ENCODE data around the gene TXN. TPM values are rescaled to one million over a fixed set of nuclear protein-coding genes. Genes with fewer than 3 reads are reported as not detected.
A peak's percentile ranks its signal among the peaks of the same experiment; 100 is the strongest.
"Not testable (repeated sequence)": the region's sequence is repeated elsewhere in the genome, so short reads cannot be mapped to it uniquely, and the experiment has no call there.

Gene TXN
- total RNA-seq, 1 donor from 2014 or later = 205 TPM

DNA sequence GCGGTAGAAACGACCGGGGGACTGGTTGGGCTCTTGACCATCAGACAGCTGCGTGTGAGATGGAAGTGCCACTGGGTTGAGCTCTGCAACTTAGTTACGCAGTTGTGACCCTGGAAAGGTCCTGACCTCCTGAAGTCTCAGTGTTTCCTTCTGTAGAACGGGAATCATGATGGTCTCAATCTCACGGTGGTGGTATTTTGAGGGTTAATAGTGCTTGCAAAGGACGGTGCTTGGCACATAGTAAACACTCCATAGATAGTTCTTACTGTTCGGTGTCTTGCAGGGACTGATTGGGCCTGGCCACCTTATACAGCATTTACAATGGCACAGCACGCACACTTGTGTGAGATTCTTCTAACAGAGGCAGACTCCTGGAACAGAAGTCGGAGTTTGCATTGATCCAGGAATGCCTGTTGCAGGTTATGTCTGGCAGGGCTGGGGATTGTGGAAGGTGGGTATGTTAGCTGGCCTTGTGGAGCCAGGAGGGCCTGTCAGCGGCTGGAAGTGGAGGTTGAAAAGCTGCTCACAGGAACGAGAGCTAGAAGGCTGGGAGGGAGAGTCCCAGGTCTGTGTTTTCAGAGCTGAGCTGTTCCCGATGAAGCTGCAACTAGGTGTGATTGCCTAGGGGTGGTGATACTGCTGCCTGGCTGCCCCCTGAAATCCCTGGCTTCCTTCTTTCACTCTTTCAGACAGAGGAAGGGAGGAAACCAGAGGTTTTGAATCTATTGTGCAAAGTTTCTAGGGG lies 962 bp upstream of the TXN start:
- Mint-ChIP-seq H3K4me1 (ENCODE audit: unreplicated experiment) (peaks cover 40% of the 10 kb centered on the region), H3K4me3 (peak overlapping the region; percentile 97), H3K36me3 (peaks cover 4% of the 10 kb centered on the region), H3K27me3 (peaks cover 4% of the 10 kb centered on the region), H3K9me3 (no peaks in the 10 kb centered on the region), H3K27ac (peak overlapping the region; percentile 93)
- TF ChIP-seq, protein P1, sequence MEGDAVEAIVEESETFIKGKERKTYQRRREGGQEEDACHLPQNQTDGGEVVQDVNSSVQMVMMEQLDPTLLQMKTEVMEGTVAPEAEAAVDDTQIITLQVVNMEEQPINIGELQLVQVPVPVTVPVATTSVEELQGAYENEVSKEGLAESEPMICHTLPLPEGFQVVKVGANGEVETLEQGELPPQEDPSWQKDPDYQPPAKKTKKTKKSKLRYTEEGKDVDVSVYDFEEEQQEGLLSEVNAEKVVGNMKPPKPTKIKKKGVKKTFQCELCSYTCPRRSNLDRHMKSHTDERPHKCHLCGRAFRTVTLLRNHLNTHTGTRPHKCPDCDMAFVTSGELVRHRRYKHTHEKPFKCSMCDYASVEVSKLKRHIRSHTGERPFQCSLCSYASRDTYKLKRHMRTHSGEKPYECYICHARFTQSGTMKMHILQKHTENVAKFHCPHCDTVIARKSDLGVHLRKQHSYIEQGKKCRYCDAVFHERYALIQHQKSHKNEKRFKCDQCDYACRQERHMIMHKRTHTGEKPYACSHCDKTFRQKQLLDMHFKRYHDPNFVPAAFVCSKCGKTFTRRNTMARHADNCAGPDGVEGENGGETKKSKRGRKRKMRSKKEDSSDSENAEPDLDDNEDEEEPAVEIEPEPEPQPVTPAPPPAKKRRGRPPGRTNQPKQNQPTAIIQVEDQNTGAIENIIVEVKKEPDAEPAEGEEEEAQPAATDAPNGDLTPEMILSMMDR (conservative IDR thresholded peaks at IDR 0.05) = no peak
- DNase-seq (ENCODE audit: extremely low spot score, unreplicated experiment) = no peak

DNA sequence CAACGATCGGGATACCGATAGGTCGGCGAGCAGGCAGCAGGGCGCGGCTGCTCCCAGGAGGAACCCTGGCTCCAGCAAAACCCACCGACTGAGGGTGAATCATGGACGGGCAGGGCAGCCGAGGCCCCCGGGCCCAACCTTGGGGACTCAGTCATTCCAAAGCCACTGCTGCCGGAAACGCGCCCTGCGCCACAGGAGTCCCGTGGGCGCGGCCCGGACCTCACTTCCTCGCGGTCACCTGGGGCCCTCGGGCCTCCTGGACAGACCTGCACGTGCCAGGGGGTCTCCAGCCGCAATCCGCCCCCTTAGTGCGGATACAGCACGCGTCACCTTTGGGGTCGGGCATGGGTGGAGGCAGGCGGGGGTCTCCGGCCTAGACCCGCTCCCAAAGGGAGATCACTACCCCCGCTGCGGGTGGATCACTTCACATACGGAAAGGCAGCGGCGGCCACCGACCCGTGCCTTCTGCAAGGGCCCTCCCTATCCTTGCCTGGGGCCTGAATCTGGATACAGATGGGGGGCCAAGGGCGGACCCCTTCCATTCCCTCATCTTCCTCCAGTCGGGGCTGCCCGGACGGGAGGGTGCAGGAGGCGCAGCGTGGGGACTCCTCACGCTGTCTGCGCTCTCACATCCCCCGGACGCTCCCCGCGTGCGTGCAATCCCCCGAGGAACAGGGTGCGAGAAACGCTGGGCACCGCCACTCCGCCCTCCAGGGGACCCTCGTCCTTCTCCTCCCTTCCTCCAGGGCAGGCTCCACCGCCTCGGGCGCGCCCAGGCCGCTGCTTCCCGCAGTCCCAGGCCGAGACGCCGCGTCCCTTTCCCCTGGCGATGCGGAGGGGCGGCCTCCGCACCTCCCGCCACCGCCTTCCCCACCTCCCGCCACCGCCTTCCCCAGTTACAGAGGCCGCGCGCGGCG lies 586 bp downstream of the TXN start:
- Mint-ChIP-seq H3K36me3 (peaks cover 4% of the 10 kb centered on the region), H3K27me3 (peaks cover 4% of the 10 kb centered on the region), H3K9me3 (no peaks in the 10 kb centered on the region), H3K4me1 (ENCODE audit: unreplicated experiment) (peaks cover 36% of the 10 kb centered on the region), H3K27ac (peak overlapping the region; percentile 93), H3K4me3 (peak overlapping the region; percentile 97)
- TF ChIP-seq, protein P1 (conservative IDR thresholded peaks at IDR 0.05) = no peak
- DNase-seq (ENCODE audit: extremely low spot score, unreplicated experiment) = peak; percentile 72

DNA sequence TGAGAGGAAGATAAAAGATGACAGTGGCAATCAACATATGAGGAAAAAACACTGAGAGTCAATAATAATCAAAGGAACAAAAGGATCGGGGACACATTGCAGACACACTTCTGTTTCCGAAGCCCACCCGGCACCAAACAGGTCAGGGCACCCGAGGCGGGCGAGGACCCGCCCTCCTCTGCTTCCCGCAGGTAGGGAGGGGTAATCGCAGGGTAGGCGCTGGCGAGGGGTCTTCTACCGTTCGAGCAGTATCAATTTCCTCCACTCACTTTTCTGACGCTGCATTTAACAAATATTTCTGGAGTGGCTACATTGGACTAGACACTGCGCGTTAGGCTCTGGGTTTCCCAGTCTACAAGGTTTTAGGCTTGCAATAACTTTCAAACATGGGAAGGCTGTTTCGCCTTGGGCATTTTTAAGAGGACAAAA lies 1.3 kb downstream of the TXN start:
- DNase-seq (ENCODE audit: extremely low spot score, unreplicated experiment) = no peak
- peaks cover 4% of the 10 kb centered on the region for H3K27me3 Mint-ChIP-seq
- TF ChIP-seq, protein P1 (conservative IDR thresholded peaks at IDR 0.05) = no peak

DNA sequence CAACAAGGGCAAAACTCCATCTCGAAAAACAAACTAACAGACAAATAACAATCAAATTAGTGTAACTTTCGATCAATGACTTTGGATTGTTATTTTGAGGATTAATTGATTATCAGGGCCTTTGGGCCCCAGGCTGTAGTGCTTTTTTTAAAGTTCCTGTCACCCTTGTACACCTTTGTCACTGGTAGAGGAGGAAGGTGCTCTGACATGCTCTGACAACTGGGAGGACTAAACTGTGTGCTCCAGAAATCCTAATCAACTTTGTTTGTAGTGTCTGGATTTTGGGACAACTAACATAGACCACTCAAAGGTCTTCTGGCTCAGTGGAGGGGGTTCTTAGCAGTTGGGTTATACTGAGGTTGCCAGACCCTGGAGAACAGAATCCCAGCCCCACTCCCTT lies 1.8 kb downstream of the TXN start:
- Mint-ChIP-seq H3K36me3 (peaks cover 8% of the 10 kb centered on the region), H3K4me1 (ENCODE audit: unreplicated experiment) (peaks cover 36% of the 10 kb centered on the region), H3K9me3 (no peaks in the 10 kb centered on the region), H3K27ac (peak overlapping the region; percentile 84), H3K27me3 (peaks cover 4% of the 10 kb centered on the region), H3K4me3 (peak overlapping the region; percentile 97)
- no peak for DNase-seq (ENCODE audit: extremely low spot score, unreplicated experiment)
- TF ChIP-seq, protein P1 (conservative IDR thresholded peaks at IDR 0.05) = no peak

More for the DNA sequence above, 1.3 kb downstream of the TXN start:
- Mint-ChIP-seq H3K4me3 (peak overlapping the region; percentile 97), H3K4me1 (ENCODE audit: unreplicated experiment) (peaks cover 36% of the 10 kb centered on the region), H3K27ac (peak overlapping the region; percentile 84), H3K9me3 (no peaks in the 10 kb centered on the region), H3K36me3 (peaks cover 8% of the 10 kb centered on the region)

DNA sequence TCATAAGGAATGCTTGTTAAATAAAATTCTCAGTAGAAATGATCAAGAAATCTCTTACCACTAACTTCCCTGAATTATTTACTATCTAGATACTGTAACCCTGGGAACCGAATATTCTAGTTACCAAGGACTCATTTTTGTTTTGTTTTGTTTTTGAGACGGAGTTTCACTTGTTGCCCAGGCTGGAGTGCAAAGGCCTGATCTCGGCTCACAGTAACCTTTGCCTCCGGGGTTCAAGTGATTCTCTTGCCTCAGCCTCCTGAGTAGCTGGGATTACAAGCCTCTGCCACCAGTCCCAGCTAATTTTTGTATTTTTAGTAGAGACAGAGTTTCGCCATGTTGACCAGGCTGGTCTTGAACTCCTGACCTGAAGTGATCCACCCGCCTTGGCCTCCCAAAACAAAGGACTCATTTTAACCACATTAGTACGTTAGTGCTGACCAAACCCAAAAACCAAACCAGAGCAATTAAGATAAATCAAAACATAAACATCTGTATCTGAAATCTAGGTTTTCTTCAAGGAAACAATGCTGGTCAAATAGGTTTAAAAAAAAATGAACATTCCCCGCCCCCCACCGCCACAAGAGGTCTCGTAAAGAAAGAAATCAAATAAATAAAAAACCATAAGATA lies 3.7 kb downstream of the TXN start:
- Mint-ChIP-seq H3K9me3 (no peaks in the 10 kb centered on the region), H3K27ac (peak overlapping the region; percentile 72), H3K27me3 (peaks cover 4% of the 10 kb centered on the region), H3K4me3 (peak overlapping the region; percentile 97), H3K36me3 (peaks cover 17% of the 10 kb centered on the region), H3K4me1 (ENCODE audit: unreplicated experiment) (peaks cover 35% of the 10 kb centered on the region)
- DNase-seq (ENCODE audit: extremely low spot score, unreplicated experiment) = no peak
- TF ChIP-seq, protein P1 (conservative IDR thresholded peaks at IDR 0.05) = no peak

DNA sequence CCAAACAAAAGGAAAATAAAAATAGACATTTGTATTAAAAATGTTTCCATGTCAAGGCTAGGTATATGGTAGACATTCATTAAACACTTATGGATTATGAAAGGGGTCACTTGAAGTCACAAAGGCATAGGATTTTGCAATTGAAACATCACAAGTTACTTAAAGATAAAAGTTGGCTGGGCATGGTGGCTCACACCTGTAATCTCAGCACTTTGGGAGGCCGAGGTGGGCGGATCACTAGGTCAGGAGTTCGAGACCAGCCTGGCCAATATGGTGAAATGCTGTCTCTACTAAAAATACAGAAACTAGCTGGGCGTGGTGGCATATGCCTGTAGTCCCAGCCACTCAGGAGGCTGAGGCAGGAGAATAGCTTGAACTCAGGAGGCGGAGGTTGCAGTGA lies 4.5 kb downstream of the TXN start:
- Mint-ChIP-seq H3K36me3 (peaks cover 21% of the 10 kb centered on the region), H3K4me1 (ENCODE audit: unreplicated experiment) (peaks cover 27% of the 10 kb centered on the region), H3K4me3 (peak overlapping the region; percentile 28)
- DNase-seq (ENCODE audit: extremely low spot score, unreplicated experiment); H3K9me3 Mint-ChIP-seq; H3K27ac Mint-ChIP-seq; H3K27me3 Mint-ChIP-seq: not testable (repeated sequence)

All from type B pancreatic cell (in vitro differentiated cells).